Aorta (tissue), 5 donors: ENCODE data around the gene SCP2. TPM values are rescaled to one million over a fixed set of nuclear protein-coding genes. Genes with fewer than 3 reads are reported as not detected.

Source experiments
- ATAC-seq: fragments of 200-7000 bp; cut with Tn5 transposase; one replicate; pipeline ENCODE4 v1.9.1; 2022; ENCODE audit warnings: moderate library complexity; ENCODE audit not compliant: low FRiP score
- DNase-seq, 2 donors: peaks; one replicate each; pipeline ENCODE4 v3.0.0-alpha.2; 2020
- H3K27ac ChIP-seq, 2 donors: one replicate each; pipeline ENCODE4 v1.5.1; 2013; ENCODE audit warnings: low read length in 2 of 2, mild to moderate bottlenecking in 2 of 2, moderate library complexity in 2 of 2, control low read depth in 1 of 2, inconsistent platforms in 1 of 2, low read depth in 1 of 2
- H3K27me3 ChIP-seq, 2 donors: one replicate each; pipeline ENCODE4 v1.6.1; 2013; ENCODE audit warnings: control low read depth in 1 of 2, low read length in 1 of 2, mild to moderate bottlenecking in 1 of 2, moderate library complexity in 1 of 2; ENCODE audit not compliant: insufficient read depth in 2 of 2, control insufficient read depth in 1 of 2
- H3K36me3 ChIP-seq, 2 donors: one replicate each; pipeline ENCODE4 v1.6.1; 2013; ENCODE audit warnings: control low read depth in 1 of 2, low read length in 1 of 2, mild to moderate bottlenecking in 1 of 2; ENCODE audit not compliant: insufficient read depth in 2 of 2, control insufficient read depth in 1 of 2
- H3K4me1 ChIP-seq, 2 donors: one replicate each; pipeline ENCODE4 v1.6.1; 2013; ENCODE audit warnings: low read length in 2 of 2, control low read depth in 1 of 2, mild to moderate bottlenecking in 1 of 2, moderate library complexity in 1 of 2; ENCODE audit not compliant: insufficient read depth in 2 of 2, control insufficient read depth in 1 of 2
- H3K4me3 ChIP-seq, 2 donors: one replicate each; pipeline ENCODE4 v1.5.1; 2013; ENCODE audit warnings: low read length in 2 of 2, control low read depth in 1 of 2, mild to moderate bottlenecking in 1 of 2
- H3K9me3 ChIP-seq: one replicate; pipeline ENCODE4 v1.6.1; 2013; ENCODE audit warnings: mild to moderate bottlenecking, low read length; ENCODE audit not compliant: control insufficient read depth
- WGBS, 2 donors: extraction: QIAGEN DNeasy Blood & Tissue Kit; methylation state at CpG; one replicate each; pipeline ENCODE4 v1.1.7; 2013; 5-methylcytosine and 5-hydroxymethylcytosine counted together
- intact Hi-C, 2 donors: fragments of 100-400 bp; cut with DNase I; formaldehyde crosslinking; loops; one replicate each; pipeline versions ENCODE4 v1.14.2 to v1.15.0; 2022
- polyA plus RNA-seq, 2 donors: library from polyadenylated mRNA; stranded (reverse); fragments of 200-250 nt; gene quantifications; one replicate each; pipeline ENCODE4 v1.2.3, GENCODE V29; 2013
- total RNA-seq, 2 donors: library from RNA; stranded (reverse); fragmentation: NEBNext Ultra II Directional; extraction: Animal tissue kit (Norgen Biotek cat#: 25700); gene quantifications; one replicate each; pipeline ENCODE4 v1.2.1, GENCODE V29; 2021
- donor health status: healthy with polysubstance abuse.
- donor health status: Bipolar disorder and iron deficiency.
- donor health status: DM: no; HTN: no; CAD: no.
- donor health status: DM: no; HTN: no; CAD: no.
- donor health status: DM: yes; HTN: yes; CAD: no.

SCP2 gene
- total and polyA plus RNA-seq, 4 donors: 80.3 to 309 (median 120) TPM

- Histone ChIP-seq H3K4me3 (no peak overlapping the region), H3K27me3 (no peaks in the 10 kb centered on the region), H3K27ac (no peak overlapping the region), H3K4me1 (no peaks in the 10 kb centered on the region), H3K36me3 (no peaks in the 10 kb centered on the region), H3K9me3 (no peaks in the 10 kb centered on the region)
- intact Hi-C loops: loop anchor here in 1 of 2 donors (10.0 kb wide), 1 partner anchor 265 kb away; no protein-coding TSS in a partner anchor
- ATAC-seq (no peak), DNase-seq (no peak)
- WGBS, 2 donors: 86 to 90% methylated on average over 10 of the region's 10 CpGs
Observed at GRCh38 chr1:52919723-52920483, 7.2 kb upstream of the SCP2 start.

GRCh38 chr1:52920791-52921291 is 6.2 kb upstream of the SCP2 start:
- H3K9me3 ChIP-seq: no peaks in the 10 kb centered on the region
- H3K36me3 ChIP-seq: no peaks in the 10 kb centered on the region
- WGBS, 2 donors: 7 to 10% methylated on average over 35 of the region's 35 CpGs
- peak overlapping the region; percentile 60 to 87 for H3K4me3 ChIP-seq
- no peaks in the 10 kb centered on the region for H3K4me1 ChIP-seq
- DNase-seq (peak in 1 of 2 donors; percentile 84), ATAC-seq (peak; percentile 82)
- no peaks in the 10 kb centered on the region for H3K27me3 ChIP-seq
- peak overlapping the region; percentile 0 to 11 for H3K27ac ChIP-seq
- intact Hi-C loops: loop anchor here in 1 of 2 donors (10.0 kb wide), 1 partner anchor 264 kb away; no protein-coding TSS in a partner anchor

GRCh38 chr1:52925571-52926005 is 1.5 kb upstream of the SCP2 start:
- no peak for ATAC-seq
- Histone ChIP-seq H3K9me3 (no peaks in the 10 kb centered on the region), H3K27ac (no peak overlapping the region), H3K27me3 (no peaks in the 10 kb centered on the region), H3K4me1 (no peaks in the 10 kb centered on the region), H3K36me3 (no peaks in the 10 kb centered on the region), H3K4me3 (no peak overlapping the region)
- WGBS, 2 donors: 27 to 29% methylated on average over 5 of the region's 5 CpGs
- no peak for DNase-seq
- intact Hi-C loops: loop anchor here in 1 of 2 donors (10.0 kb wide), 1 partner anchor 259 kb away; no protein-coding TSS in a partner anchor

GRCh38 chr1:52926864-52927211 is 238 bp upstream of the SCP2 start:
- DNase-seq (no peak), ATAC-seq (no peak)
- Histone ChIP-seq H3K4me1 (no peaks in the 10 kb centered on the region), H3K27ac (peak overlapping the region in 1 of 2 donors; percentile 4), H3K36me3 (no peaks in the 10 kb centered on the region), H3K27me3 (no peaks in the 10 kb centered on the region), H3K4me3 (peak overlapping the region; percentile 8 to 77), H3K9me3 (no peaks in the 10 kb centered on the region)
- intact Hi-C loops: loop anchor here in 1 of 2 donors (10.0 kb wide), 1 partner anchor 258 kb away; no protein-coding TSS in a partner anchor
- 12% methylated on average over 12 of the region's 12 CpGs for WGBS, 2 donors

- DNase-seq: no peak
- no peaks in the 10 kb centered on the region for H3K9me3 ChIP-seq
- intact Hi-C loops: loop anchor here in 1 of 2 donors (10.0 kb wide), 1 partner anchor 257 kb away; no protein-coding TSS in a partner anchor
- no peak overlapping the region for H3K27ac ChIP-seq
- H3K36me3 ChIP-seq: no peaks in the 10 kb centered on the region
- no peaks in the 10 kb centered on the region for H3K27me3 ChIP-seq
- H3K4me3 ChIP-seq: peak overlapping the region; percentile 55 to 77
- peak; percentile 45 for ATAC-seq
- H3K4me1 ChIP-seq: no peaks in the 10 kb centered on the region
- WGBS, 2 donors: 16 to 18% methylated on average over 15 of the region's 15 CpGs
Observed at GRCh38 chr1:52928015-52928404, 934 bp downstream of the SCP2 start.

- H3K4me3 ChIP-seq: no peak overlapping the region
- no peaks in the 10 kb centered on the region for H3K4me1 ChIP-seq
- H3K27me3 ChIP-seq: no peaks in the 10 kb centered on the region
- H3K36me3 ChIP-seq: no peaks in the 10 kb centered on the region
- intact Hi-C loops: loop anchor here in 1 of 2 donors (10.0 kb wide), 1 partner anchor 256 kb away; no protein-coding TSS in a partner anchor
- H3K27ac ChIP-seq: no peak overlapping the region
- WGBS, 2 donors: 97 to 99% methylated on average over 4 of the region's 4 CpGs
- ATAC-seq: no peak
- DNase-seq: no peak
- no peaks in the 10 kb centered on the region for H3K9me3 ChIP-seq
Observed at GRCh38 chr1:52929019-52929418, 1.9 kb downstream of the SCP2 start.

GRCh38 chr1:52937433-52938182 is 10.5 kb downstream of the SCP2 start:
- intact Hi-C loops: no loop called here
- Histone ChIP-seq H3K27me3 (no peaks in the 10 kb centered on the region), H3K27ac (no peak overlapping the region), H3K36me3 (no peaks in the 10 kb centered on the region), H3K9me3 (no peaks in the 10 kb centered on the region), H3K4me1 (no peaks in the 10 kb centered on the region), H3K4me3 (no peak overlapping the region)
- DNase-seq (no peak), ATAC-seq (no peak)
- WGBS, 2 donors: 63 to 71% methylated on average over 3 of the region's 3 CpGs

GRCh38 chr1:52938183-52938451 is 11.0 kb downstream of the SCP2 start:
- H3K9me3 ChIP-seq: no peaks in the 10 kb centered on the region
- no peak for ATAC-seq
- DNase-seq: no peak
- H3K36me3 ChIP-seq: no peaks in the 10 kb centered on the region
- 93 to 100% methylated on average over 1 of the region's 1 CpG for WGBS, 2 donors
- no peak overlapping the region for H3K27ac ChIP-seq
- H3K27me3 ChIP-seq: no peaks in the 10 kb centered on the region
- H3K4me3 ChIP-seq: no peak overlapping the region
- intact Hi-C loops: no loop called here
- H3K4me1 ChIP-seq: no peaks in the 10 kb centered on the region
